Breast epithelium (tissue), 4 donors: Measurements from ENCODE around the gene TMEM200C. TPM values are rescaled to one million over a fixed set of nuclear protein-coding genes. Genes with fewer than 3 reads are reported as not detected.

Experiments used
- DNase-seq, 2 donors: peaks; one replicate each; pipeline ENCODE4 v3.0.0-alpha.2; 2019; ENCODE audit warnings: low spot score in 2 of 2
- H3K27ac ChIP-seq, 2 donors: fragments of 200-600 bp; sonication (generic) in 1 of 2; one replicate each; pipeline ENCODE4 v1.5.1; 2016 to 2019; ENCODE audit warnings: mild to moderate bottlenecking in 1 of 2
- H3K27me3 ChIP-seq, 2 donors: fragments of 200-600 bp; sonication (generic) in 1 of 2; one replicate each; pipeline versions ENCODE4 v1.5.1 to v1.6.0; 2017 to 2019; ENCODE audit warnings: control low read depth in 1 of 2, mild to moderate bottlenecking in 1 of 2
- H3K36me3 ChIP-seq: fragments of 200-600 bp; one replicate; pipeline ENCODE4 v1.5.1; 2019
- H3K4me1 ChIP-seq, 2 donors: fragments of 200-600 bp; sonication (generic); one replicate each; pipeline ENCODE4 v1.5.1; 2016 to 2019; ENCODE audit warnings: control low read depth in 1 of 2
- H3K4me3 ChIP-seq, 3 donors: fragments of 200-600 bp; sonication (generic); 1 replicate in 2 of 3; 2 replicates in 1 of 3; pipeline ENCODE4 v1.5.1; 2016 to 2019; ENCODE audit warnings: mild to moderate bottlenecking in 3 of 3, moderate library complexity in 2 of 3
- H3K9me3 ChIP-seq, 2 donors: fragments of 200-600 bp; sonication (generic) in 1 of 2; one replicate each; pipeline ENCODE4 v1.5.1; 2016 to 2019; ENCODE audit warnings: control low read depth in 1 of 2
- POLR2A ChIP-seq: fragments of 450-650 bp; IDR thresholded peaks from one replicate; pipeline ENCODE4 v1.6.1; 2016; ENCODE audit warnings: antibody characterized with exemption, mild to moderate bottlenecking, moderate library complexity
- POLR2AphosphoS5 ChIP-seq, 3 donors: sonication (generic); formaldehyde crosslinking; IDR thresholded peaks; one replicate each; pipeline ENCODE4 v1.6.1; 2017; ENCODE audit warnings: antibody characterized with exemption in 3 of 3
- intact Hi-C: fragments of 100-400 bp; cut with DNase I; formaldehyde crosslinking; loops from one replicate; pipeline ENCODE4 v1.15.1; 2023; ENCODE audit warnings: low total_unique reads
- total RNA-seq, 3 donors: library from RNA; depleted of rRNA; stranded (reverse); fragments of >200 nt; gene quantifications; one replicate each; pipeline ENCODE4 v1.1.0, GENCODE V29; 2016
- TF ChIP-seq, protein P1 (sequence below), 3 donors: fragments of 450-650 bp; IDR thresholded peaks; one replicate each; pipeline ENCODE4 v1.5.1; 2016 to 2017; ENCODE audit warnings: antibody characterized with exemption in 3 of 3, mild to moderate bottlenecking in 3 of 3, moderate library complexity in 3 of 3

Gene TMEM200C
- total RNA-seq, 3 donors from 2014 or later, result 0.16 to 1.2 (median 0.98) TPM

GRCh38 chr18:5879479-5879882 lies 15.8 kb downstream of the TMEM200C start:
- H3K36me3 ChIP-seq, result no peaks in the 10 kb centered on the region
- intact Hi-C loops, result no loop called here
- H3K9me3 ChIP-seq, result no peaks in the 10 kb centered on the region
- no peak for DNase-seq
- H3K4me3 ChIP-seq, result no peak overlapping the region
- TF ChIP-seq POLR2A, result no peak
- TF ChIP-seq POLR2AphosphoS5 (IDR thresholded peaks at IDR 0.05), result no peak
- TF ChIP-seq, protein P1, sequence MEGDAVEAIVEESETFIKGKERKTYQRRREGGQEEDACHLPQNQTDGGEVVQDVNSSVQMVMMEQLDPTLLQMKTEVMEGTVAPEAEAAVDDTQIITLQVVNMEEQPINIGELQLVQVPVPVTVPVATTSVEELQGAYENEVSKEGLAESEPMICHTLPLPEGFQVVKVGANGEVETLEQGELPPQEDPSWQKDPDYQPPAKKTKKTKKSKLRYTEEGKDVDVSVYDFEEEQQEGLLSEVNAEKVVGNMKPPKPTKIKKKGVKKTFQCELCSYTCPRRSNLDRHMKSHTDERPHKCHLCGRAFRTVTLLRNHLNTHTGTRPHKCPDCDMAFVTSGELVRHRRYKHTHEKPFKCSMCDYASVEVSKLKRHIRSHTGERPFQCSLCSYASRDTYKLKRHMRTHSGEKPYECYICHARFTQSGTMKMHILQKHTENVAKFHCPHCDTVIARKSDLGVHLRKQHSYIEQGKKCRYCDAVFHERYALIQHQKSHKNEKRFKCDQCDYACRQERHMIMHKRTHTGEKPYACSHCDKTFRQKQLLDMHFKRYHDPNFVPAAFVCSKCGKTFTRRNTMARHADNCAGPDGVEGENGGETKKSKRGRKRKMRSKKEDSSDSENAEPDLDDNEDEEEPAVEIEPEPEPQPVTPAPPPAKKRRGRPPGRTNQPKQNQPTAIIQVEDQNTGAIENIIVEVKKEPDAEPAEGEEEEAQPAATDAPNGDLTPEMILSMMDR (IDR thresholded peaks at IDR 0.05), result peak; percentile 60 to 76 (median 72)
- no peak overlapping the region for H3K27ac ChIP-seq
- H3K4me1 ChIP-seq, result no peaks in the 10 kb centered on the region
- peaks cover 0 to 4% of the 10 kb centered on the region in 2 donors for H3K27me3 ChIP-seq

DNA sequence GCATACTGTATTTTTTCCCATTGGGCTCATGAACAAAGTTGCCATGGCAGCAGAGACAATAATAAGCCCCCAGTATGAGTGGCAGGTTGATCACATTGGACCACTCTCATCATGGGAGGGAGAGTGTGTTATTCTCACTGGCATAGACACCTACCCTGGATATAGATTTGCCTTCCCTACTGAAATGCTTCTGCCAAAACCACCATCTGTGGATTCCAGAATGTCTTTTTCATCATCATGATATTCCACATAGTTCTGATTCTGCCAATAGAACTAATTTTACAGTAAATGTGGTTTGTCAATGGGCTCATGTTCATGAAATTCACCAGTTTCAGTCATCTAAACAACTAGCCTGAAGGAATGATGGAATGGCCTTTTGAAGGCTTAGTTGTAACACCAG lies 18.4 kb downstream of the TMEM200C start:
- Histone ChIP-seq H3K4me1 (no peaks in the 10 kb centered on the region), H3K9me3 (no peaks in the 10 kb centered on the region), H3K27me3 (peaks cover 0 to 4% of the 10 kb centered on the region in 2 donors), H3K36me3 (no peaks in the 10 kb centered on the region), H3K27ac (no peak overlapping the region), H3K4me3 (no peak overlapping the region)
- DNase-seq, result no peak
- intact Hi-C loops, result no loop called here
- TF ChIP-seq, protein P1 (IDR thresholded peaks at IDR 0.05), result no peak
- TF ChIP-seq POLR2AphosphoS5 (IDR thresholded peaks at IDR 0.05) (no peak), POLR2A (no peak)

- intact Hi-C loops, result no loop called here
- no peak for DNase-seq
Observed at GRCh38 chr18:5874336-5874735, 21.0 kb downstream of the TMEM200C start.

DNA sequence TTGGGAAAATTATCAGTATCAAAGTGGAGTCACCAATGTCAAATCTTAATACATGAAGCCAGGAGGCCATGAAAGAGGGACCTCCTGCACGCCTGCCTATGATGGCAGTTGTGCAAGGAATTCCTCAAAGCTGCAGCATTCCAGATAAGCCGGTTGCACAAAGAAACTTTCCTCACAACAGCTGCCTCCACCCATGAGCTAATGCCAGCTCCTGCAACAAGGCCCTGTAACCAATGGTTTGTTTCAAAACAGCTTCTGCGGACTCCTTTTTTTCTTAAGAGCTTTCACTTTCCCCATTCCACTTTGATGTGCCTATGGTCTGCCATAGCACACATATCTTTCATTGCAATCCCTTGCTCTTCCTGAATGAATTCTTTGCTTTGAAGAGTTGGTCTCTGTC lies 22.4 kb downstream of the TMEM200C start:
- intact Hi-C loops, result no loop called here
- TF ChIP-seq POLR2AphosphoS5 (IDR thresholded peaks at IDR 0.05) (no peak), POLR2A (no peak)
- TF ChIP-seq, protein P1 (IDR thresholded peaks at IDR 0.05), result no peak
- DNase-seq, result no peak

More at GRCh38 chr18:5874336-5874735, 21.0 kb downstream of the TMEM200C start:
- Histone ChIP-seq H3K36me3 (no peaks in the 10 kb centered on the region), H3K4me3 (no peak overlapping the region), H3K27ac (no peak overlapping the region), H3K4me1 (no peaks in the 10 kb centered on the region), H3K9me3 (no peaks in the 10 kb centered on the region), H3K27me3 (peaks cover 0 to 4% of the 10 kb centered on the region in 2 donors)
- no peak for TF ChIP-seq POLR2A
- TF ChIP-seq POLR2AphosphoS5 (IDR thresholded peaks at IDR 0.05), result no peak
- TF ChIP-seq, protein P1 (IDR thresholded peaks at IDR 0.05), result no peak

GRCh38 chr18:5871426-5871825 lies 23.9 kb downstream of the TMEM200C start:
- Histone ChIP-seq H3K36me3 (no peaks in the 10 kb centered on the region), H3K9me3 (no peaks in the 10 kb centered on the region), H3K27me3 (no peaks in the 10 kb centered on the region), H3K27ac (no peak overlapping the region), H3K4me1 (no peaks in the 10 kb centered on the region), H3K4me3 (no peak overlapping the region)
- no peak for DNase-seq
- intact Hi-C loops, result no loop called here
- TF ChIP-seq, protein P1 (IDR thresholded peaks at IDR 0.05), result no peak
- TF ChIP-seq POLR2A (no peak), POLR2AphosphoS5 (IDR thresholded peaks at IDR 0.05) (no peak)

More for the DNA sequence above, 22.4 kb downstream of the TMEM200C start:
- H3K27me3 ChIP-seq, result peaks cover 0 to 4% of the 10 kb centered on the region in 2 donors
- H3K4me1 ChIP-seq, result no peaks in the 10 kb centered on the region
- H3K4me3 ChIP-seq, result no peak overlapping the region
- no peaks in the 10 kb centered on the region for H3K36me3 ChIP-seq
- H3K9me3 ChIP-seq, result no peaks in the 10 kb centered on the region
- no peak overlapping the region for H3K27ac ChIP-seq
